ENCODE data around the gene QKI.

GRCh38 chr6:163417595-163417994, 3.1 kb downstream of the QKI start:
- no peak for TF ChIP-seq EZH2 (IDR thresholded peaks at IDR 0.05; ENCODE audit: low read length)
- no peak for TF ChIP-seq CTCF (optimal IDR thresholded peaks at IDR 0.05 in 1 of 3, IDR thresholded peaks at IDR 0.05 in 1 of 3, conservative IDR thresholded peaks at IDR 0.05 in 1 of 3; ENCODE audit: extremely low read depth in 1 of 3, insufficient read depth in 2 of 3, low read length in 3 of 3)

Measured in keratinocyte (primary cell).